NCI-H524 (cell line): Measurements from ENCODE around the gene PYROXD2.
"Not testable (repeated sequence)": the region's sequence is repeated elsewhere in the genome, so short reads cannot be mapped to it uniquely, and the experiment has no call there.

Source experiments
- DNase-seq, 2 experiments: peaks; one replicate each; lab custom pipeline; 2025; lab: John Stamatoyannopoulos, UW

The PYROXD2 gene

DNA sequence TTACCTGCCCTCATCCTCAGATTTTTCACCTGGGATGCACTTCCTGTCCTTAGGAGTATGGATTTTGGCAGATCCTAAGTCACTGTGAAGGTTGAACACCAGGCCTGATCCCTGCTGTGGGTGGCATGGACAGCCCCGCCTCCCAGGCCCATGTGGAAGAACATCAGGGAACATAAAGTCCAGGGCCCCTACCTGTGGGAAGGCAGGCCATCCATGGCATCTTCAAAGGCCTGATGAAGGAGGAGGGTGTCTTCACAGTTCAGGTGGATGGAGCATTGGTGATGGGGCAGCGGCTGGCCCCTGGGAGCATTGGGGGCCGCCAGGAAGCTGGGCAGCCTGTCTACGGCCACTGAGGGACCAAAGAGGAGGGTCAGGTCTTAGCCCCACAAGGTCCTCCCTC lies 24.6 kb downstream of the PYROXD2 start:
- DNase-seq = no peak

DNA sequence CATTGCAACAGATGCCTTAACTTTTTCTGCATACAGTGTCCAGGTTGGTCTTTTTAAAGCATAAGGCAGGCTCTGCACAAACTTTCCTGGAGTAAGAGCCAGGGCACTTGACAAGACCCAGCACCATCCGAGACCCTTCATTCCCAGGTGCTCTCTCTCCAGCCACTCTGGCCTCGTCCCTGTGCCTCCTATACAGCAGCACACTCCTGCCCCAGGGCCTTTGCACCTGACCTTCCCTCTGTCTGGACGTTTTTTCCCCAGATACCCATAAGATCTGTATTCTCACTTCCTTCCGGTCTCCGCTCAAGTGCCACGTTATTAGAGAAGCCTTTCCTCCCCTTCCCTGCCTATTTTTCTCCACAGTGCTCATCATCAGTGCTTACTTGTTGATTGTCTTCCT lies 25.6 kb downstream of the PYROXD2 start:
- no peak for DNase-seq

DNA sequence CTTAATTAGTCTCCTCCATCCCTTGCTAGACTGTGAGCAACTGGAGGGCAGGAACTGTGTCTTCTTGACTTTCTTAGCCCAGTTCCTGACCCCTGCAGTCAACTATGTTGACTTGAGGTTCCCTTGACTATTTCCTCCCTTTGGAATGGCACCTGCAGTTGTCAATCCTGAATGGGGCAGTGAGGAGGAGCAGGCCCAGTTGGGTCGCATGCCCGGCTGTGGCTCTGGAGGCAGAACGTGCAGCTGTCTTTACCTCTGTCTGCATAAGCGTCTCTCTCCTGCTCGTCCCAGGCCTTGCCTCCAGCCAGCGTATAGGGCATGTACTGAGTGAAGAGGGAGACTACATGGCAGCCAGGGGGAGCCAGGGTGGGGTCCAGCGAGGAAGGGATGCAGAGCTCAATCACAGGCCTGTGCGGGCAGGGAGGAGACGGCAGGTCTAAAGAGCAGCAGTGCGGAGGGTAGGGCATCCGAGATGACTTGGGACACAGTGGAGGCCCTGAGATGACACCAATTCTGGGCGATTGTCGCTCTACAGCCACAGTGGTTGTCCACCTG lies 26.8 kb downstream of the PYROXD2 start:
- no peak for DNase-seq

DNA sequence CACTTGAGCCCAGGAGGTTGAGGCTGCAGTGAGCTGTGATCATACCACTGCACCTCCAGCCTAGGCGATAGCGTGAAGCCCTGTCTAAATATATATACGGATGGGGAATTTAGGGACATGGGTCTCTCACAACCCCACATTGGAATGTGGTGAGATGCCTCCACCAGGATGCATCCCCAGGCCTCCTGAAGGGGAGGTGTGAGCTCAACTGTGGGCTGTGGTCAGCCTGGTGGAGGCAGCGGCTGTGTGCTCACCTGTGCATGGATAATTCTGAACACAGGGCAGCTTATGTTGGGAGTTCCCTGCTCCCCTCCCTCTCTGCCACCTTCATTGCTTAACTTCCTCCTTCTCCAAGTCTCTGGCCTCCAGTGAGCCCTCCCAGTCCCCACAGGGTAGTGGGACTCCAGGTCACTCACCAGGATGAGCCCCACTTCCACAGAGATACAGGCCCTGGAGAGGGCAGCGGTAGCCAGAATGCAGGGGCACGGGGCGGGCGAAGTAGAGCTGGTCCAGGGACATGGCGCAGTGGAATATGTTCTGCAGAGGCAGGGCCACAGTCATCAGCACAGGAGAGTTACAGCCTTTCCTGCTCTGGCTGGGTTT lies 30.4 kb downstream of the PYROXD2 start:
- no peak for DNase-seq

DNA sequence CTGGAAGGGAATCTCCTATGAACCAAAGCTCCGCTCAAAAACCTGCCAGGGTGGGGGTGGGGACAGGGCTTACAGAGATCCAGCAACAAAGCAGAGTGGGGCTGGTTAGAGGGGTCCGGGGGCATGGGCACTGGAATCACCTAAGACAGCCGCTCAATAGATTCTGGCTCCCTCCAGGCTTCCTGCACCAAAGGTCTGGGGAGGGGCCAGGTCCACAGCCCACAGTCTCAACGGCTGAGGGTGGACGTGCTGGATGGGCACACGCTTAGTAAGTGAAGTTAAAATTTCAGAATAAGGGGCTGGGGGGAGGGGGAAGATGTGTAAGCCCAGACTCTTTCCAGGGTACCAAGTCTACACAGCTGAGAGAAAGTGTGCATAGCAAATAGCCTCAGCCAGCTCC lies 31.1 kb downstream of the PYROXD2 start:
- DNase-seq = no peak

DNA sequence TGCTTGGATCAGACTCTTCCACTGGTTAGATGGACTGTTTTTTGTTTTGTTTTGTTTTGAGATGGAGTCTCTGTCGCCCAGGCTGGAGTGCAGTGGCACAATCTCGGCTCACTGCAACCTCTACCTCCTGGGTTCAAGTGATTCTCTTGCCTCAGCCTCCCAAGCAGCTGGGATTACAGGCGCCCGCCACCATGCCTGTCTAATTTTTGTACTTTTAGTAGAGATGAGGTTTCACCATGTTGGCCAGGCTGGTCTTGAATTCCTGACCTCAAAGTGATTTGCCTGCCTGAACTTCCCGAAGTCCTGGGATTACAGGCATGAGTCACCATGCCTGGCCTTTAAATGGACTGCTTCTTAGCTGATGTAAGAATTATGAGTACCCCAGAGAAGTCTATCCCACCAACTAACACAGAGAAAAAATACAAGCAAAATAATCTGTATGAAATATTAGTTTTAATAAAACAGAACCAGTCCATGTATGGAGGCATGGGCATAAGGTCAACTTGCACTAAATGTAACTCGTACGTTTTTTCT lies 31.8 kb downstream of the PYROXD2 start:
- DNase-seq = not testable (repeated sequence)

DNA sequence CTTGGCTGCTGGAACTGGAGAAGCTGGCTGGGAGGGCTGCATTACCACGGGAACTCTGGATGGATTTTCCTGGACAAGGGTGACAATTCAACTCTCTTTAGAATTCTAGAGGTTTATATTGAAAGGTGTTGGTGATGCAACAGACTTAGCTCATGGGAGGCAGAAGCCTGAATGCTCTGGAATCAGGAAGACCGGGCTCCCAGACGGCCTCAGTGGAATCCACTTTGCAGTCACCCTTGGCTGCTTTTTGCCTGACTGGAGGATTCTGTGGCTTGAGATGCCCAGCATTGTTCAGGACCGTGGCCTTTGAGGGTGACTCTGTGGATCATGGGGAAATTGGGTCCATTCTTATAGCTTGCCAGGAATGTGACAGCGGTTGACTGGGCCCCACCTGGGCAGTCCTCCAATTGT lies 32.3 kb downstream of the PYROXD2 start:
- DNase-seq = no peak

DNA sequence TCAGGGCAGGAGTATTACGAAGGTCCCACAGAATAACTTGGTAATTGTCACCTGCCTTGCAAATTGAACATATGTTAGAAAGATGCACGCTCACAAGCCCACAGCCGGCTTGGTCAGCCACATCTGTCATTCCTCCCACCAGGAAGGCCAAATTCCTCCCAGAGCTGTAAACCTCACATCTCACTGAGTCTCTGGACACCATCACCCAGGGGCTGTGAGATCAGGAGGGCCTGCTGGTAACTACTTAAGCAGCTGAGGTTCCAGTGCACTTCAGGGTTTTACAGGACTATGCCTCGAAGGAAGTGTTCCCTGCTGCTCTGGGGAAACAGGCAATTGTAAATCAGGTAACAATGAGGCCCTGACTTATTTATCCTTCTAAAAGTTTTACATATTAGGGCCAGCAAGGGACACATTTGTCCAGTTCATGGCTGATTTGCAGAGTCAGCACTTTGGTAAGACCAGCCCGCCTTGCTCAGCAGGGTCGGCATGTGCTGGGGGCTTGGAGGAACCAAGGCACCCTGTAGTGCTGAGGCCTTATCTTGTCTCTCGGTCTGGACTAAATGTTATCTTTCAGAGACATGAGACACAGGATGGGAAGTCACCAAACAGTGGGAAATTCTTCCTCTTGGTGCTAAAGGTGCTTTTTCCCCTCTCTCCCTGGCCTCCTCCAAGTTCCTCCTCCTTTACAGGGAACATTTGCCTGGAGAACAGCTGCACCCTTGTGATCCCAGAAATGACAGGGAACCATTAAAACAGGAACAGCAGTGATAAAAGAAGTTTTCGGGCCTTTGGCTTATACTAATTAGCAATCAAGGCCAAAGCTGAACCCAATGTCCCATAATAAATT lies 34.3 kb downstream of the PYROXD2 start:
- peak in 1 of 2 experiments; percentile 1 for DNase-seq

DNA sequence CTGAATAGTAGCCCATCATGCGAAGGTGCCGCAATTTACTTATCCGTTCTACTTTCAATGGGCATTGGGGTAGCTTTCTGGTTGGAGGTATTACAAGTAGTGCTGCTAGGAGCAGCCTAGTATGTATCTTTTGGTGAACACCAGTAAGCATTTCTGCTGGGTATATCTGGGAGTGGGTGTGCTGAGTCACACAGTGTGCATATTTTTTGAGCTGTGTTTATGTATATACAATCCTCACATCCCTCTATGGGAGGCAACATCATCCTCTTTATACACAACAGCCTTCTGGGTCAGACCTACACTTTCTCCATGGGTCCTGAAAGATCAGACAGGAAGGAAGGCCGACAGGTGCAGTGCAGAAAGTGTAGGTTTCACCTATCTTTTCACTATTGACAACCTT lies 36.3 kb downstream of the PYROXD2 start:
- no peak for DNase-seq

DNA sequence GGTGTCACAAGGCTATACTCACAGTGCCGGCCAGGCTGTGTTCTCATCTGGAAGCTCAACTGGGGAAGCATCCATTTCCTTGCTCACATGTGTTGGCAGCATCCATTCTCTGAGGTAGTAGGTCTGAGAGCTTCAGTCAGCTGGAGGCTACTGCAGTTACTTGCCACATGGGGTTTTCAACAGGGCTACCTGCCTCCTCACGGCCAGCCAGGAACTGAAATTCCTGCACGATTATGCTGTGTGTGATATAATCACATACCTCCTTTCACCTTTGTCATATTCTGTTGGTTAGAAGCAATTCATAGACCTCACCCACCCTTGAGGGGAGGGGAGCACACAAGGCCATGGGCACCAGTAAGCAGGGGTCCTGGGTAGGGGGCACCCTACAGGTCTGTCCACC lies 37.4 kb downstream of the PYROXD2 start:
- no peak for DNase-seq

DNA sequence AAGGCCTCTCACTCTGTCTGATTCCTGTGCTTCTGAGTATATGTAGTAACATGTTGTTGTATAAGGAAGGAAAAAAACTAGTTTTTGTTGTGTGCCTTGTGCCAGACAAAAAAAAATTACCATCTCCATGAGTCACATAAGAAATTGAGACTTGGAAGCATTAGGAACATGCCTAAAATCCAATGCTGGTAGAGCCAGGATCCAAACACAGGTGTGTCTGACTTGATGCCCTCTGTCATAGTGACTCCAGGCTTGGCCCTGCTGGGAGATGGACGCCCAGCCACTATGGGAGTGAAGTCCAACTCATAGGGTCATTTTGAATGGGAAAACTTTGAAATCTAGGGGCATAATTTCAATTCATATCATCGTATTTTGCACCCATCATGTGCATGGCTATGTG lies 38.0 kb downstream of the PYROXD2 start:
- no peak for DNase-seq

DNA sequence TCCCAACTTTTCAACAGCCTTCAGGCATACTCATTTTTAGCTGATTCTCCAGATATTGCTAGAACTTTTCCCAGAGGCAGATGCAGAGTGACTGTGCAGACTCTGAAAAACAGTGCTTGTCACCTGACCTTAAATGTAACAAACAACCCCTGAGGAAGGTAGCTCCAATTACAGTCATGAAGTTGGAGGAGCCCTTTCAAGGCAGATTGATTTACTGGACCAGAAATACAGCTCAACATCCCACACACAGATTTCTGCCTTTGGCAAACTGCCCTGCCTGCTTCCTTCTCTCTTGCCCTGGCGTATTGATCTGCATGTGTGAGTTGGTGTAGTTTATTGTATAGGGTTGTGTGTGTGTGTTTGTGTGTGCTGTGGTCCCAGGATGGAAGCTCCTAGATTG lies 38.5 kb downstream of the PYROXD2 start:
- no peak for DNase-seq

DNA sequence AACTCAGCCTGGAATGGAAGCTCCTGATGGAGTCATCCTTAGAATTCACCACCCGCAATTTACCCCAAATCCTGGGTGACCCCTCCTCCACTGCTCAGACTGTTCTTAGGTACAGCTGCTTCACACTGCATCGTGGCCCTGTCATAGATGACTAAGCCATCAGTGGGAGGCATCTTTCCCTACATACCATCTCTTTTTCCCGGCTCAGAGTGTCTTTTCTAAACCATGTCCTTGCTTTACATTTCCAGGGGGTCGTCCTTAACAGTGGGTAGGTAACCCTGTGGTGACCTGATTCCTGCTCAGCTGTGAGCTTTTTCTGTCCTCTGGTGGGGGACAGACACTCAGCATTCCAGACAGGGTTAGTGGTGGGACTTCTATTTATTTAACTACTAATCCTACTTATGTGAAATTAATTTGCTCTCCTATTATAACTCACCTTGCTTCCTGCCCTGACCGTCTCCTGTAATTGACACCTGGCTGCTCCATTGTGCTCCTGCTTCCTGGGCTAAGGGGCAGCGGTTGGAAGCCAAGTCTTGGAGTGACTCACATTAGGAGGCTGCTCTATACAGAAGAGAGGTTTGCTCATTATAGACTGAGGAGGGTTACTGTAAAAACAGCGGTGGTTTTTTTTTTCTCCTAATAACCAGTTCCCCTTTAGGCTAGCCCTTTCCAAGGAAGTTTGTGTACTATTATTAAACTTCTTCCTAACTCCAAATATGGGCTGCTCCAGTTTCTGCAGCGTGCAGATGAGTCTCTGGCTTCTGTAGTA lies 40.6 kb downstream of the PYROXD2 start:
- no peak for DNase-seq

DNA sequence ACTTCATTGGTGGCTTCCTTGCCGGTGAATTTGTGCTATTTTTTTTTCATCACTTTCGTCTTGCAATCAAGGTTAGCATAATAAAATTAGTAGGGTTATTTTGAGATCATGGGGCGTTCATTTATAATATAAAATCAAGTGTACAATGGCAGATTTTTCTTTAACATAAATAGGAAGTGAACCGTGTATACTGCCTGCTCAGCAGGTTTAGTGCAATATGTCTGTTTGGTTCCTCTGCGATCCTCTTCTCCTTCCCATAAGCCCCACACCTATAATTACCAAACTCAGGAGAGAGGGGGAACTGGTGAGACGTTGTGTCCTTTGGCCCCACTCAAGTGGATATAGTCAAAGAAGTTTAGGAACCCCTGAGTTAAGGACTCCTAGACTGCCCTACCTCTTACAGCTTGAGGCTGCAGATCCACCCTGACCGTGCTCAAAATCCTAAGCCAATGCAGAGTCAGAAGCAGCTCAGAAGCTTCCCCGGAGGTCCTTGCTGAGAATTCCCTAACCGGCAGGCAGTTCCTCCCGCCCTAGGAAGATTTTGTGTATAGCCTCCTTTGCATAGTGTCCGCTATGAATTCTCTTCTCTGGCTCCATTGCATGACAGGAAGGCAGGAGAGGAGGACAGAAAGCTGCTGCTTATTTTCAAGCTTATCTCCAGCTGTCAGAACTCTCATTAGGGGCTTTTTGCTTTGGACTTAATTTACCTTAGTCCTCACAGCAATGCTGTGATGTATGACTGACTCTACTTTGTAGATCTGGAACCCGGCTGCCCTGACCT lies 41.5 kb downstream of the PYROXD2 start:
- DNase-seq = no peak

DNA sequence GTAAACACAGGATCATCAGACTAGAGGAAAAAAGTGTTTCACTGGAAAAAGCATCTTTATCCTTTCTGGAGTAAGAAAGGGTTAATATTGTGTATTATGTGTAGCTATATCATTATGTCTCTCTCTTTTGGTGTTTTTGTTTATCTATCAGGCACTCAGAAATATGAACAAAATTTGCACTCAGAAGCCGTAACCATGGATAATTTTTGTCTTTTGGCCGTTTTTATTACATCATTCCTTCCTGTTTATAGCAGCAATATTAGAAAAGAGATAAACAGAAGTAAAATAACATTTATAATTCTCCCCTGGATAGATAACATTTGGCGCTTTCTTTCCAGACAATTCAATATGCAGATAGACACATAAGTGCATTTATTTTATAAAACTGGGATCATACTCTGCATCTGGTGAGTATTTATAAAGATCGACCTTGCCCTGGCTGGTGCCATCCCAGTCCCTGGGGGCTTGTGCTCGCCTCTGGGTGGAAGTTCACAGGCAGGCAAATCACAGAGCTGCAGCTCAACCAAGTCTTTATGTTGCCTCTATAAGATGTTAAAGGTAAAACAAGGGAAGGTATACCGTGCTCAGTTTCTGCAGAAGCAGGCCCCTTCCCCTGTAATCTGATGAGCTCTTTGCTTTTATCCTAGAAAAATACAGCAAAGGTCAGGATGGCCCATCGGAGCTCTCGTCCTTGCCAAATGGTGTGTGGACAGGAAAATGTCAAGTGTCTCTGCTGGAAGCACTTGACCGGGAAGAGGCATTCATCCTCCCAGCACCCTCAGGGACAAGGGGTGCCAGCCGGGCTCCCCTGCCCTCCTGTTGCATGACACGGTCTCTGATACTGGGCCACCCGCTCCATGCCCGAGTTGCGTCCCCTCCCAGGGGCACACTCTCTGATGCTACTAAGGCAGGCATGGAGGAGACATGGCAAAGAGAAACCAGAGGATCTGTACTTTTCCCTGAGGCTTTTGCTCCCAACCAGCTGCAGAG lies 43.9 kb downstream of the PYROXD2 start:
- no peak for DNase-seq

DNA sequence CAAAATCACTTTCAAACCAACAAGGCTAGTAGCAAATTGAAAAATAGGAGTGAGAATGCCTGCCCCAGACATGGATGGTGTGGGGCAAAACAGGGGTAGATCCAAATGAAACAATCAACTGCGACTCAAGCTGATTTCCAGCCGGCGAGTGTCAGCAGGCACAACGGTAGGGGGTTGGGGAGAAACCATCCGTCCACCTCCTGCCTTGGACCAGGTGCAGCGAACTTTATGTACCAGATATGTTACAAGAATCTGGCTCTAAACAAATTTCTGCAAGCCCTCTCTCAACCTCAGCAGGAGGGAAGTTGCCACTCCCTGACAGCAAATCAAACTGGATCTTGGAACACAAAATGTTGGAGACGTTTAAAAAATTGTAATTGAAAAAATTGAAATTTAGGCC lies 45.2 kb downstream of the PYROXD2 start:
- no peak for DNase-seq

DNA sequence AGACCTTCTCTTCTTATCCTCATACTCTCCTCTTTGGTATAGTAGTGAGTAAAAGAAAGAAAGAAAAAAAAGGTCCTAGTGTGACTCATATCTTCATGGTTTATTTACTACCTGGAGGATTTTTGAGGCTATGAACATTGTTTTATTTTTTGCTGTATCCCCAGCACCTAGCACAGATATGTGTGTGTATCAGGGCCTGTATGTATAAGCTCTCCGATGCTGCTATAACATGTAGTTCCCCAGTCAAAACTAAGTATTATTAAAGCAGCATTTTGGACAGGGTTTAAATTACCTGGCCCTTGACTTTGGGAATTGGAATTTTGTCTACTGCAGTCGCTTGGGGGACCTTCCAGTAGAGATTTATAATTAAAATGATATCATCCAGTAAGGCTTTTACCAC lies 46.3 kb downstream of the PYROXD2 start:
- DNase-seq = no peak

DNA sequence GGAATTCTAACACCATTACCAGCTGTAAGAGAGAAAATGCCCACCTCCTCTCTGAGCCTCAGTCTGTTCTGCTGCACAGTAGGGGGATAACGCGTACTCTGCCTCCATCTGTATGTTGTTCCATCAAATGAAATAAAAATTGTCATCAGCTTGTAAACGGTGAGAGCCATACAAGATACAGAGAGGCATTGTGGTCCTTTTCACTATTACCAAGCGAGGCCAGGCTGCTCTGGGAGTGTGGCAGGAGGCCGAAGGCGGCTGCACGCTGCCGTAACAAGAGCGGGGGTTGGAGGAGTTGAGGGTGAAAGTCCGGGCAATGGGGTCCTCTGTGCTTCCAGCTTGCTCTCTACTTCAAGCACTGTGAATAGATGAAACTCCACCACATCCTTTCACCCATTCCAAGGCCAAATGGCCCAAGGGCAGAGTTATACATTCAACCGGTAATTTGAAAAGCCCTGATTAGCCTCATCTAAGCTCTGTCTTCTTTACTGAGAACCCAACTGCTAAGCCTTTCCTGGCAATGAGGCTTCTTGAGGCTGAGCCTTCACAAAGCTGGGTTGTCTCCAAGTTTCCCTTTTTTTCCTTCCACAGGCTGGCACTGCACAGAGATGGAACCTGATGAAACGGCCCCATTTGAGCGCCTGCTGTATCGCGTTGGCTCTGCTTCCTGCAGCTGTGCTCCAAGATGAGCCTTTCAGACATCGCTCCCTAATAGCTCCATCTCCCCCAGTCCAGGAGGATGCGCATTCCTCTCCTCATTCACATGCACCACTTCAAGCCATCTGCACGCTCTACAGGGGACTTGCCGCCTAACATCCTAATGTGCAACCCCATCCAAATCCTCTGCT lies 47.2 kb downstream of the PYROXD2 start:
- peak in 1 of 2 experiments; percentile 2 for DNase-seq

DNA sequence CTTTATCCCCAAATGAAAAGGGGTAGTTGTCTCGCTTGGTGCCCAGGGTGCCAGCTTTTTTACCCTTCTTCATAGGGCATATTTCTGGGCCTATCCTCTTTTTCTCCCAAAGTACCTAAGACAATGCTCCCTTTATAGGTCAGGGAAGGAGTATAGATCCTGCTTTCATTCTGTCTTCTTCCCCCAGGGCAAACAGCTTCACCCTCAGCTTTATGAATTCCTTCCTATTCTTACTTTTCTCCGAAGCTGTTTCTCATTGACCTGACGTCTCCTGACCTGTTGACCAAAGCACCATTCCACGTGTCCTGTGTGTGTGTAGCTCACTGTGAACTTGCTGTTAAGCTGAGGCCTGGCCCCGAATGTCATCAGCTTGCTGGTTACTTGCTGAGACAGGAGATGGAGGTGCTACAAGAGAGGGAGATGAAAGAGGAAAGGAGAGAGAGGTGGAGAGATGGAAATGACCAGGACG lies 48.9 kb downstream of the PYROXD2 start:
- no peak for DNase-seq
